BLaER1 (cell line): ENCODE results near the gene KIRREL1.

ENCODE experiments used
- H3K27ac ChIP-seq: shearing (Covaris generic); formaldehyde crosslinking; 2 replicates; pipeline ENCODE4 v1.8.1; 2022
- H3K27me3 ChIP-seq: shearing (Covaris generic); formaldehyde crosslinking; 2 replicates; pipeline ENCODE4 v1.8.1; 2022
- H3K36me3 ChIP-seq: shearing (Covaris generic); formaldehyde crosslinking; 2 replicates; pipeline ENCODE4 v1.8.1; 2022
- H3K4me1 ChIP-seq: shearing (Covaris generic); formaldehyde crosslinking; 2 replicates; pipeline ENCODE4 v1.8.1; 2022
- H3K4me2 ChIP-seq: shearing (Covaris generic); formaldehyde crosslinking; 2 replicates; pipeline ENCODE4 v1.8.1; 2022
- H3K4me3 ChIP-seq: shearing (Covaris generic); formaldehyde crosslinking; 2 replicates; pipeline ENCODE4 v1.8.1; 2022
- H3K9ac ChIP-seq: shearing (Covaris generic); formaldehyde crosslinking; 2 replicates; pipeline ENCODE4 v1.8.1; 2022
- H3K9me3 ChIP-seq: shearing (Covaris generic); formaldehyde crosslinking; 2 replicates; pipeline ENCODE4 v1.8.1; 2022
- H4K20me1 ChIP-seq: shearing (Covaris generic); formaldehyde crosslinking; 2 replicates; pipeline ENCODE4 v1.8.1; 2022
- Cebpa-rat ChIP-seq: shearing (Covaris generic); IDR thresholded peaks from 2 replicates; pipeline ENCODE4 v1.8.1; 2022

Gene KIRREL1

DNA sequence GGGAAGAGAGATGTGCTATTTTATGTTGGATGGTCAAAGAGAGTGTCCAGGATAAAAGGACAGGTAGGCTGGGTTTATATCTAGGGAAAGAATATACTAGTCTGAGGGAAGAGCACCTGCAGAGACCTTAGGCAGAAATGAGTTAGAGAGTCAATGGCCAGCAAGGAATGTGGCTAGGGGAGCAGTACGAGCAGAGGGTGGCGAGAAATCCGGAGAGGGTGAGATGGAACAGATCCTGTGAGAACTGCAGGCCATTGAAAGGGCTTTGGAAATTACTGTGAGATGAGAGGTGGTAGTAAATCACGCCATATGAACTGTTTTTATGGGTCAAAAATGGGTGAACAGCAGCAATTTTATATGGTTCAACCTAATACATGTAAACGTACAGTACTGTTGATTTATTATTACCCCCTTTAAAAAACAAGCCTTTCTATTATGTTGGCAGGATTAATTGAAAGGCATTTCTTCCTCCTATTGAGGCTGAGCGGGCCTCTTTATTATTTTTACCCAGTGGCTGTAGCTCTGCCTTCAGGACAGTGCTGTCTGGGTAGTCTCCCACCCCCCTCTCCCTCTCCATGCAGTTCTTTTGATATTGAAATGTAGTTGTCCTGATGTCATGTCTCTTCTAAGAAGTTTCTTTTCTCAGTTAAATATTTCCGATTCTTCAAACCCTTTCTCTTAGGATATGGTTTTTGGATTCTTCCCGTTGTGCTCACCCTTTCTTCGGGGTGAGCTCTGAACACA, 112.1 kb downstream of the KIRREL1 start:
- Histone ChIP-seq H3K4me1 (no peaks in the 10 kb centered on the region), H3K27me3 (no peaks in the 10 kb centered on the region), H3K9me3 (peaks cover 18% of the 10 kb centered on the region), H3K4me2 (no peak overlapping the region), H3K9ac (no peak overlapping the region), H4K20me1 (no peaks in the 10 kb centered on the region), H3K36me3 (no peaks in the 10 kb centered on the region), H3K4me3 (no peak overlapping the region), H3K27ac (no peak overlapping the region)
- TF ChIP-seq Cebpa-rat = no peak

DNA sequence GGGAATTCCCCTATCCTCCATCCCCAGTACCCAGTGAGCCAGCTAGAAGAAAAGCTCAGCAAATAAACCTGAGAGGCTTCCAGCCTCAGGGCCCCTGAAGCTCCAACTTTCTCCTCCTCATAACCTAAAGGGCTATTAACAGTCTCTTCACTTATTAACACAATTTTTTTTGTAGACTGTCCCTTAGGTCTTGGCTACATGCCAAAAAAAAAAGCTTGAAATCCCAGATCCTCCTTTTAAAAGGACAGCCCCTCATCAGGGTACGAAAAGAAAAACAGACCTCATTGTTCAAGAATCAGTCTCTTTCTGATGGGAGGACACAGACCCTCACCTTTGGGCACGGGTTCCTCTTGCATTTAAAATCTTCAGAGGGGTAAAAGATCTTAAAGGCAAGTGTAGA, 114.5 kb downstream of the KIRREL1 start:
- no peaks in the 10 kb centered on the region for H3K36me3 ChIP-seq
- H3K27me3 ChIP-seq = no peaks in the 10 kb centered on the region
- peaks cover 22% of the 10 kb centered on the region for H3K9me3 ChIP-seq
- H4K20me1 ChIP-seq = no peaks in the 10 kb centered on the region
- no peak overlapping the region for H3K27ac ChIP-seq
- H3K4me2 ChIP-seq = no peak overlapping the region
- no peak overlapping the region for H3K4me3 ChIP-seq
- no peak for TF ChIP-seq Cebpa-rat
- peaks cover 5% of the 10 kb centered on the region for H3K4me1 ChIP-seq
- no peak overlapping the region for H3K9ac ChIP-seq

DNA sequence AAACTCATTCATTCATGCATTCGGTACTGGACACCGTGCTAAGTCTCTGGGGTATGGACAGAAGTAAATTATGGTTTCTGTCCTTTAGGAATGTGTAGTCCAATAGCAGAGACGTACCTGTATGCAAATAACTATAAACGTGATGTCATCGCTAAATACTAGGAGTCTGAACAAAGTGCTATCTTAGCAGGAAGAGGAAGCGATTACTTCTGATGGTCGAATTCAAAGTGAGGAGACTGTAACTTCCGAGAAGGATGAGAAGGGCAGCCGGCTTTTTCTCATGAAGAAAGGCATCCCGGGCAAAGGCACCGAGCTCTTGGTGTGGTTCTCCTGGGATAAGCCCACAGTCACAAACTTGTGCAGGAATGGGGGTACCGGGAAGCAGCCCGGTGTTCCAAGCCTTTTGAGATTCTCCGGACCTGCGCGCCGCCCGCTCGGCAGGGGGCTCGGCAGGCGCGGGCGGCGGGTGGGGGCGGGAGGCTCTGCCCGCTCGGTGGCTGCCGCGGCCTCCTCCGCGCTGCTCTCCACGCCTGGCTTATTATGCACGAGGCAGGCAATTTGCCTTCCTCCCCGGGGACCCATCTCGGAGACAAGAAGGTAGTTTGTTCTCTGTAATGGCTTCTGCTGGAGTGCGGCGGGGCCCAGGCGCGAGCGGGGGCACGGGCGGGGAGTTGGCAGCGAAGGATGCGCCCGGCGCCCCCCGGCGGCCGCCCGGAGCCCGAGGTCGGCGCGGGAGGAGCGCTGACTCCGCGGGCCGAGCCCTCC, 119.7 kb downstream of the KIRREL1 start:
- peak overlapping the region; percentile 87 for H3K4me2 ChIP-seq
- peaks cover 27% of the 10 kb centered on the region for H3K4me1 ChIP-seq
- peak overlapping the region; percentile 70 for H3K9ac ChIP-seq
- no peaks in the 10 kb centered on the region for H3K36me3 ChIP-seq
- no peak for TF ChIP-seq Cebpa-rat
- peak overlapping the region; percentile 67 for H3K4me3 ChIP-seq
- peaks cover 22% of the 10 kb centered on the region for H3K9me3 ChIP-seq
- H3K27ac ChIP-seq = peak overlapping the region; percentile 70
- H4K20me1 ChIP-seq = no peaks in the 10 kb centered on the region
- H3K27me3 ChIP-seq = no peaks in the 10 kb centered on the region

DNA sequence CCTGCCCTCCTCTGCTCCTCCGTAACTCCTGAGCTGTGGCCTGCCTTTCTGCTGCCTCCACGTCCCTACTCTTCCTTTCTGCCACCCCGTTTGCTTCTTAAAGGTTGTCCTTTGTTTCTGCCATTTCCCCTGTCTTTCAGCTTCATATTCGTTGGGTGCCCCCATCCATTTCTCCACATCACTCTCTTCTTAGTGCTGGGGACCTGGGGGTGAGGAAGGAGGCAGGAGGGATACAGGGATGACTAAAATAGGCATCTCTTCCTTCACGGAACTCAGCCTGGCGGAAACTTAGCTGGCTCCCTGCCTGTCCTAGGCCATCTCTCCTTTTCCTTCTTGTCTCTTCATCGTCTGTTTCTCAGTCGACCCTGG, 120.3 kb downstream of the KIRREL1 start:
- H3K27me3 ChIP-seq = no peaks in the 10 kb centered on the region
- H3K4me1 ChIP-seq = peaks cover 30% of the 10 kb centered on the region
- peak overlapping the region; percentile 87 for H3K4me2 ChIP-seq
- H3K27ac ChIP-seq = peak overlapping the region; percentile 70; the same call in 1 of the 2 replicates
- H4K20me1 ChIP-seq = no peaks in the 10 kb centered on the region
- peak overlapping the region; percentile 70 for H3K9ac ChIP-seq
- TF ChIP-seq Cebpa-rat = no peak
- H3K36me3 ChIP-seq = no peaks in the 10 kb centered on the region
- H3K9me3 ChIP-seq = peaks cover 17% of the 10 kb centered on the region
- H3K4me3 ChIP-seq = peak overlapping the region; percentile 67

DNA sequence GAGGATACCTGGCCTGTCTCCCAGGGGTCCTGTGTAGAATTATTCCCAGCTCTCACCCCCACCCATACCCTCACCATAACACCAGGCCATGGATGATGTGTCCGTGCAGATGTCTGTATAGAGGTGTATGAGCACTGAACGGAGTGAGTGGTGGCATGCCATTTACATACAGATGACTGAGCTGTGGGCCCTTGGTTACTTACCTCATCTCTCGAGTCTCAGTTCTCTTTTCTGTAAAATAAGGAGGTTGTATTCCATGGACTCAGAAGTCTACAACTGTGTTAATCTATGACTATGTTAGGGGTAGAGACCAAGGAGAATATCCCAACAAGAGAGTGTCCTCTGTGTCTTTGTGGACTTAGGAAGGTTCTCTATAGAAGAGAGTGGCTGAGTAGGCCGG, 121.7 kb downstream of the KIRREL1 start:
- Histone ChIP-seq H3K9ac (no peak overlapping the region), H4K20me1 (no peaks in the 10 kb centered on the region), H3K4me3 (no peak overlapping the region), H3K27ac (no peak overlapping the region), H3K27me3 (no peaks in the 10 kb centered on the region), H3K36me3 (no peaks in the 10 kb centered on the region), H3K9me3 (peaks cover 4% of the 10 kb centered on the region), H3K4me2 (no peak overlapping the region), H3K4me1 (peaks cover 34% of the 10 kb centered on the region)
- TF ChIP-seq Cebpa-rat = no peak

DNA sequence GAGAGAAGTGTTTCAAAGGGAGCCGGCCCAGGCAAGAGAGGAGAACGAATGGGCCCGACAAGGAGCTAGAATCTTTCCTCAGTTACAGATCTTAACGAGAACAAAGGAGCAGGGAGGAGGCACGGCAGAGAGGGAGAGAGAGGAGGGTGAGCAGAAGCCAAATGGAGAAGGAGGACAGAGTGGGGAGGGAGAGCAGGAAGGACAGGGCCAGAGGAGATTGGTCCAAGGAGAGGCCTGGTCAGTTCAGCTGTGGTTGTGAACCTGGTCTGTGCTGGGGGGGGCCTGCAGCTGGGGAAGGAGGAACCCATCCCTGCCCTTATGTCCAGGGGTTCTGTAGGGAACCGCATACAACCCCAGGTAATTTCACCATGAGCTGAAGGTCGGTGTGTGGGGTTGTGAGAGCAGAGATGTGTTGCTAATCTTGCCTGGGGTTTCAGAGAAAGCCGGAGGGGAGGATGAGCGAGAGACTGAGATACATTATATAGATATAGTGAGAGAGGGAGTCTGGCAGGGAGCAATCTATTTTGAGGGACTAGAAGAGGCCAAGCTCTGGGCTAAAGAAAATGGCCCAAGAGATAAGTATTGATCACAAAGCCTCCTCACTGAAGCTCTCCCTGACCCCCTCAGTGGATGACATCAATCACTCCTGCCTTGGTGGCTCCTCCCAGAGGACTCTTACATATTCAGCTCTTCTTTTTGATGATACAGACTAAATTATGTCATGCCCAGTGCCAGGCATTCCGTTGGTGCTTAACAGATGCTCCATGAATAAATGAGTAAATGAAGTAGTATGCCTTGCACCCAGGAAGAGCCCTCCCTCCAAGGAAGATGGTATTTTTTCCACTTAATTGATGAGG, 123.1 kb downstream of the KIRREL1 start:
- no peak for TF ChIP-seq Cebpa-rat
- Histone ChIP-seq H3K27me3 (no peaks in the 10 kb centered on the region), H3K36me3 (no peaks in the 10 kb centered on the region), H3K4me2 (no peak overlapping the region), H3K27ac (no peak overlapping the region), H3K4me3 (no peak overlapping the region), H3K9ac (no peak overlapping the region), H4K20me1 (no peaks in the 10 kb centered on the region), H3K9me3 (no peaks in the 10 kb centered on the region), H3K4me1 (peaks cover 38% of the 10 kb centered on the region)

DNA sequence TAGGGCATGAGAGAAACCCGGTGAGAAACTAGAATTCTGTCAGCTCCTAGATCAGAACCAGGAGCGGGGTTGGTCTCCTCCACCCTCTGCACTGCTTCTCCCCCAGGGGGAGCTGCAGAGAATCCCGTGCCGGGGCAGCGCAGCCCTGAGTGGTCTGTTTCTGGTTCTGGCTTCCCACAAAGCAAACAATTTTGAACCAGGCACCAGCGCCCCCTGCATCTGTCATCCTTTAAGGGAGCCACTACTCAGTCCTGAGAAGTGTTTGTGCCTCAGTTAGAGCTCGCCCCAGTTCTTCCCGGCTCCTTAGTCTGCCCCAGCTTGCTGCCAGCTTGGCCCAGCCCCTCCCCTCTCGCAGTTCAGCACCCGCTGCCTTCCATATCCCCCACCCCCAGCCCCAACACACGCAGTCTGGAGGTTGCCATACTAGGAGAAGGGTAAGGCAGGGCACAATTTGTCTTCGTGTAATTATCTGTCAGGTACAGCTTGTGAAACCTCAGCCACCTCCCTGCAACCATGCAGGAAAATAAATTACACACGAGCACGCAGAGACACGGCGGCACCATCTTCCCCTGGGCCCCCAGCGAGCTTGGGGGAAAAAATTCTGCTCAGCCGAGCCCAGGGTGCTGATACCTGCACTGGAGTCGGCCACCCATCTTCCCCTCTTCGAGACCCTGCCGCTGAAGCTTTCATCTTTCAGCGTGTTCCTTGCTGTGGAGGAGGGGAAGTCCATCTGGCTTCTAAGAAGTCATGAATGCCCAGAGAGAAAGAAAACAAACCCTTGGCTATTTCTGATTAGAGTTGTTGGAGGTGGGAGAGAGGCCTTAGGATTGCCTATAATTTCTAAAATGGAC, 124.6 kb downstream of the KIRREL1 start:
- Histone ChIP-seq H3K27ac (no peak overlapping the region), H3K4me2 (peak overlapping the region; percentile 30), H4K20me1 (no peaks in the 10 kb centered on the region), H3K4me3 (no peak overlapping the region), H3K9me3 (no peaks in the 10 kb centered on the region), H3K9ac (no peak overlapping the region), H3K36me3 (no peaks in the 10 kb centered on the region), H3K27me3 (no peaks in the 10 kb centered on the region), H3K4me1 (peaks cover 35% of the 10 kb centered on the region)
- TF ChIP-seq Cebpa-rat = no peak

DNA sequence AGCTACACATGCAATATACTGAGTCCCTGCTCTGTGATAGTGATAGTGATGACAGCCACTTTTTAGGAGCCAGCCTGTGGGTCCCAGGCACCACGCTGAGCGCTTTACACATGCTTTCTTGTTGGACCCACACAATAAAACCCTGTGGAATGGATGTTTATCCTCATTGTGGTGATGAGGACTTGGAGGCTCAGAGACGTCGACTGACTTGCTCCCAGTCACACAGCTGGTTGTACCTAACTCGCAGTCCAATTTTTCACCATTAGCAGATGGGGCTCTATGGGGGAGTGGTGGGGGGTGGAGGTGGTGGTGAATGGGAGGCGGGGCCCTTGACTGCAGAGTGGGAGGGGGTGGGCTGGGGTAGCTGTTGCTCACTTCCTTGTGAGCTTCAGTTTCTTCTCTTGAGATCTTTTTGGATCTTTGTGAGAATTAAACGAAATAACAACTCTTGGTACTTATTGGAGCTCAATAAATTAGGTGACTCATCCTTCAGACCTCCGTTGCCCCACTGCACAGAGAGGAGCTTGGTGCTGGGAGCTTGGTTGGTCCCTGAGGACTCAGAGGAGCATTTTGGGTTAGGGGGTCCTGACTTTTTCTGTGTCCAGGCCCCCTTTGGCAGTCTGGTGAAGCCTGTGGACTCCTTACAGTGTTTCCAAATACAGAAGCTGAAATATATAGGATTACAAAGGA, 125.4 kb downstream of the KIRREL1 start:
- Histone ChIP-seq H3K4me2 (no peak overlapping the region), H4K20me1 (no peaks in the 10 kb centered on the region), H3K4me3 (no peak overlapping the region), H3K27me3 (no peaks in the 10 kb centered on the region), H3K4me1 (peaks cover 32% of the 10 kb centered on the region), H3K9me3 (no peaks in the 10 kb centered on the region), H3K9ac (no peak overlapping the region), H3K36me3 (no peaks in the 10 kb centered on the region), H3K27ac (no peak overlapping the region)
- no peak for TF ChIP-seq Cebpa-rat
